NCI-H1105 treated with DMSO at 0.1 percent for 48 hours (cell line): ENCODE measurements around the gene PRMT1.

Experiments
- DNase-seq: peaks from one replicate; lab custom pipeline; 2025; lab: John Stamatoyannopoulos, UW

The PRMT1 gene

DNA sequence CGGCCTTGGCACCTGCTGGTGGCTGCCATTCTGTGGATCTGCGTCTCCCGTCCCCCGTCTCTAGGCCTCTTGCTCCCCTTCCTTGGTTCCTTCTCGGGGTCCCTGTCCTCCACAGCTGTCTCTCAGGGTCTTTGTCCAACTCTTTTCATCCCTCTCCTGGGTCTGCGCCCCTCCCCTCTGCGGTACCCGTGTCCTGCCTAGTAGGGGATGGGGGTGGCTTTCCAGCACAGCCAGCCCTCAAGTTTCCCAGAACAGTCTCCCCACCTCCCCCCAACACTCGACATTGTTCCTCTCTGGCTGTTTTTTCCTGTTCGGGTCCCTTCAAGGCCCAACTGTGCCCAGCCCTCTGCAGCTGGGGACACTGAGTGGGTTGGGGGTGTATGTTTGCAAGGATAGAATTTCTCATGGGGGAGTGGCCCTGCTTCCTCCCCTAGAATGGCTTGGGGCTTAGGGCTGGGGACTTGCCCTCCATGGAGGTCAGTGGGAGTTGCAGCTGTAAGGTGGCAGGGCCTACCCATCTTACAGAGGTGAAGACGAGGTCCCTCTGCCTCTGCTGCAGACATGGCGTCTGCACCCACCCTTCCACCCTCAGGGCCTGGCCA is 11.6 kb downstream of the PRMT1 start:
- no peak for DNase-seq

DNA sequence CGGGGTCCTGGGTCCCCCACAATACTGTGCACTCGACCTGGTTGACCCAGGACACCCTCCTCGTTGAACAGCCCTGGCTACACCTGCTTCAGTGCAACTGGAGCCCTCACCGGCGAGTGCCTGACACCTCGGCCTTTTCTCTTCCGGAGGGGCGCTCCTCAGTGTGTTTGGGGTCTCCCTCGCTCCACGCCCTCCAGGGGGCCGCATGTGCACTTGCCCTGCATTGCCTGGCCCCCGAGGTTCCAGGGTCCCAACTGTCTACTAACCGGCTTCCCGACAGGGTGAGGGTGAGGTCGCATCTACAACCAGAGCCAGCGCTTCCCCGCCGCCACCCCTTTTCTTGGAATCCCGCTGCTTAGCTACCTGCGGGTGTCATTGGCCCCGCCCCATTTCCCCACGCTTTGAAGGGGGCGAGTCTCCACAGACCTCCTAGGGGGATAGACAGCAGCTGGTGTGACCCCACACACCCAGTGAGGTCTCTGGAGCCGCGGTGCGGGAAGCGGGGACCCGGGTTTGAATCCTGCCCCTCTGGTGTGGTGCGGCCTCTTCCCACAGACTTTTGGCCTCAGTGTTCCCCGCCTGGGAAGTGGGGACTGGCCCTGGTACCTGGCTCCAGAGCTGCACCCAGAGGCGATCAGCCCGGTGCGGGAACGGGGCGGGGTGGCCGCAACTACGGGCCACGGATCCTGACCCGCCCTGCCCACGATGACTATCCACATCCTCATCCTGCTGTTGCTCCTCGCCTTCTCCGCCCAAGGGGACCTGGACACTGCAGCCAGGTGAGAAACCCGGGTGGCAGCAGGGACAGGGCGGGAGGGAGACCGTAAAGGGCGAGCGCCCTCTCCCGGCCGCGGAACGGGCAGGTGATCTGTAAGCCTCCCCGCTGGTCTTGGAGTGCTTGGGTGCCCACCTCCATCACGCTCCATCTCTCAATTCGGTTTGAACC is 12.3 kb downstream of the PRMT1 start, which contains the start of gene ADM5:
TSS of gene ADM5 (plus strand) at position 462 of the 946 bp plus-strand sequence. CDS start at position 706, 244 bp downstream.
- peak; percentile 73 for DNase-seq

- no peak for DNase-seq
These were observed 13.1 kb downstream of the PRMT1 start for GRCh38 chr19:49690079-49690655.

- DNase-seq: peak; percentile 90
These were observed 13.7 kb downstream of the PRMT1 start, which contains the start of gene CPT1C for GRCh38 chr19:49690656-49691242. TSS of gene CPT1C (plus strand) at chr19:49691116. CDS start at chr19:49692253, 1,137 bp downstream.

GRCh38 chr19:49691243-49692146 is 14.4 kb downstream of the PRMT1 start:
- DNase-seq: peak; percentile 78

DNA sequence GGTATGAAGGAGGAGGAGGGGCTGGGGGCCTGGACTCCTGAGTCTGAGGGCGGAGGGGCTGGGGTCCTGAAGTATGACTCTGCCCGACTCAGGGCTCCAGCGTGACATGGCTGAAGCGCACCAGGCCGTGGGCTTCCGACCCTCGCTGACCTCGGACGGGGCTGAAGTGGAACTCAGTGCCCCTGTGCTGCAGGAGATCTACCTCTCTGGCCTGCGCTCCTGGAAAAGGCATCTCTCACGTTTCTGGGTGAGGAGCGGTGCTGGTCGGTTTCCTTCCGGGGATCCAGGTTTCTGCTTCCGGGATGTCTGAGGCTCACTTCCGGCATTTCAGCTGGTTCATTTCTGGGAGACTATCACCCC is 15.1 kb downstream of the PRMT1 start:
- DNase-seq: no peak

DNA sequence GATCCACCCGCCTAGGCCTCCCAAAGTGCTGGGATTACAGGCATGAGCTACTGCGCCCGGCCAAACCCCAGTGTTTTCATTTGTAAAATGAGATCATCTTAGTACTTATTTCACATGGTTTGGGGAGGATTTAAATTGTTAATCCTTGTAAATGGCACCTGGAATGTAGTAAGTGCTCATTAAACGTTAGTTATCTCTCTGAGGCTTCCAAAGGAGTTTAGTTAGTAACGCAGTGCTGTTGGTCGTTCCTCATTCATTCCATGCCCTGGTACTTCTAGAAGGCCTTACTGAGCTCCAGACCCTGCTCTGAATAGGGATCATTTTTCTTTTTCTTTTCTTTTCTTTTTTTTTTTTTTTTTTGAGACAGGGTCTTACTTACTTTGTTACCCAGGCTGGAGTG is 19.0 kb downstream of the PRMT1 start:
- DNase-seq: no peak

DNA sequence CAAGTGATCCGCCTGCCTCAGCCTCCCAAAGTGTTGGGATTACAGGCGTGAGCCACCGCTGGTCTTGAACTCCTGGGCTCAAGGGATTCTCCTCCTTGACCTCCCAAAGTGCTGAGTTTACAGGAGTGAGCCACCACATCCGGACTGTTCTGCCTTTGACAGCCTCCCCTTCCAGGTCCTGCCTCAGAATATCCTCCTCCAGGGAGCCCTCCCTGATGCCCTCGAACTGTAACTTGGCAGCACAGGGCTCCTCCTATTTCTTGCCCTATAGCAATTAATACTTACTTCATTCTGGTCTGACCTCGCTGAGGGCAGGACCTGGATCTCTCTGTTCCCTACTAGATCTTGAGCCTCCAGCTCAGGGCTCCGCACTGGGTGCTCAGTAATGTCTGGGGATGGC is 19.8 kb downstream of the PRMT1 start:
- no peak for DNase-seq

- DNase-seq: no peak
These were observed 22.3 kb downstream of the PRMT1 start for GRCh38 chr19:49699364-49699763.

DNA sequence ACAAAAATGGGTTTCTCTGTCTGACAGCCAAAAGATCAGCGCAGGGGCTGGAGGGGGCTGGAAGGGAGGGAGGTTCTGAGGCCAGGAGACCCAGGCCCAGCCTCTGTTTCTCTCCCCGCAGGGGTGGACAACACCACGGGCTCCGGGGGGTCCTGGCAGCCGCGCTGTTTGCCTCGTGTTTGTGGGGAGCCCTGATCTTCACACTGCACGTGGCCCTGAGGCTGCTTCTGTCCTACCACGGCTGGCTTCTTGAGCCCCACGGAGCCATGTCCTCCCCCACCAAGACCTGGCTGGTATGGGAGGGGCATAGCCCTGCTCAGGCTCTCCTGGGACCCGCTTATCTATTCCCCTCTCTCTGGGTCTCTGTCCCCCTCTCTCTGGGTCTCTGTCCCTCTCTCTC is 23.5 kb downstream of the PRMT1 start:
- DNase-seq: no peak

- no peak for DNase-seq
These were observed 24.3 kb downstream of the PRMT1 start for GRCh38 chr19:49701271-49701786.

DNA sequence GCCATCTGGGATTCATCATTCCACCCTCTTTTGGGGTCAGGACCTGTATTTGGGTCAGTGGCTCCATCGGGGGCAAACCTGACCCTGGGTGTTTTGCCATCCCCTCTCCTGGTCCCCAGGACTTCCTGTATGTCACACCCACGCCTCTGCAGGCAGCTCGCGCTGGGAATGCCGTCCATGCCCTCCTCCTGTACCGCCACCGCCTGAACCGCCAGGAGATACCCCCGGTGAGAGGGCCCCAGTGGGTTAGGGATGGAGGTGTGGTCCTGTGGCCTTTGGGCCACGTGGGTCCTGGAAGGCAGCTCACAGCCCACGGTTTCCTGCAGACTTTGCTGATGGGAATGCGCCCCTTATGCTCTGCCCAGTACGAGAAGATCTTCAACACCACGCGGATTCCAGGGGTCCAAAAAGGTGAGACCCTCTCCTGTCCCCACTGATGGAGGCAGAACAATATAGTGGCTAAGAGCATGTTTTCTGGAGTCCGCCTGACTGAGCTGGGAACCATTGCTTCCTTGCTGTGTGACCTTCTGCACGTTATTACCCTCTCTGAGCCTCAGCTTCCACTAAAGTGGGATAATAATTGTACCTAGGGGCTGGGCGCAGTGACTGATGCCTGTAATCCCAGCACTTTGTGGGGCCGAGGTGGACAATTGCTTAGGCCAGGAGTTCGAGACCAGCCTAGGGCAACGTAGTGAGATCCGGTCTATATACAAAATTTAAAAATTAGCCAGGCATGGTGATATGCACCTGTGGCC is 28.0 kb downstream of the PRMT1 start:
- no peak for DNase-seq

- no peak for DNase-seq
These were observed 28.8 kb downstream of the PRMT1 start for GRCh38 chr19:49705919-49706318.

GRCh38 chr19:49710372-49710951 is 33.4 kb downstream of the PRMT1 start:
- no peak for DNase-seq

GRCh38 chr19:49712397-49712859 is 35.4 kb downstream of the PRMT1 start:
- no peak for DNase-seq

- no peak for DNase-seq
These were observed 36.3 kb downstream of the PRMT1 start for GRCh38 chr19:49713236-49713845.

- no peak for DNase-seq
These were observed 39.1 kb downstream of the PRMT1 start for GRCh38 chr19:49716154-49716553.

GRCh38 chr19:49718511-49718910 is 41.4 kb downstream of the PRMT1 start:
- no peak for DNase-seq

DNA sequence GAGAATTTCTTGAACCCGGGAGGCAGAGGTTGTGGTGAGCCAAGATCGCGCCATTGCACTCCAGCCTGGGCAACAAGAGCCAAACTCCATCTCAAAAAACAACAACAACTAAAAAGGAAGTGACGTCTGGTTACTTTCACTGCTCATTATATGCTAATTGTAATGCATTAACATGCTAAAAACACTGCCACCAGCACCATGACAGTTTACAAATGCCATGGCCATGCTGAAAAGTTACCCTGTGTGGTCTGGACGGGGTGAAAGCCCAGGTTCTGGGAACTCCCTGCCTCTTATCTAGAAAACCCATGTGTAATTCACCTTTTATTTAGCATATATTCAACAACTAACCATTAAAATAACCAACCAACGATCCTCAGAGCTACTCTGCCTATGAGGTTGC is 41.9 kb downstream of the PRMT1 start:
- DNase-seq: no peak
